Measurements from ENCODE around the gene SMARCA2.

DNA sequence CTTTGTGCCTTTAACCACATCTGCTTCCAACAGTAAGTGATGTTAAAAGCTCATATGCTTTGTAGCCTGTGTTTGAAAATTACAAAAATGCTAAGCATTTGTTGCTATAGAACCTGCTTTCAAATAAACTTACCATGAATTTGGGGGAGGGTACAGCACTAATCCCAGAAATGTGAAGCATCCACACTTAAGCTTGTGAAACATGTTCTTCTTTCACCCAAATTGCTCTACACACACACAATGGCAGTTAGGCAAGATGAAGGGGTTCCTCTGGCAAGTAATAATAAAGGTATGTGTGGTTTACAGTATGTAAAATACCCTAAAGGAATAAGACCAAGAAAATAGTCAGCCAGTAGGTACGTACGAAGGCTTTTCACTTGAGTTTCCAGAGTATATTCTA lies 165.6 kb downstream of the SMARCA2 start:
- TF ChIP-seq CTCF (IDR thresholded peaks at IDR 0.05) (no peak), EZH2 (IDR thresholded peaks at IDR 0.05; ENCODE audit: borderline replicate concordance, insufficient read depth, low read depth, low read length, poor library complexity, severe bottlenecking) (no peak)
